Stimulated activated CD8-positive, alpha-beta memory T cell treated with anti-CD3 and anti-CD28 coated beads, Interleukin-15, amount 100 ng/mL, for 48 hours (primary cell): ENCODE measurements around the gene HS3ST2.
A peak's percentile ranks its signal among the peaks of the same experiment; 100 is the strongest.
"Not testable (repeated sequence)": the region's sequence is repeated elsewhere in the genome, so short reads cannot be mapped to it uniquely, and the experiment has no call there.

ENCODE experiments used
- DNase-seq, 2 donors: peaks; one replicate each; pipeline ENCODE4 v3.0.0-alpha.2; 2020; ENCODE audit warnings: low read depth in 2 of 2

HS3ST2 gene

GRCh38 chr16:22932032-22932771 lies 118.2 kb downstream of the HS3ST2 start:
- no peak for DNase-seq

- DNase-seq, result no peak
Measured at GRCh38 chr16:22933173-22933572, 119.2 kb downstream of the HS3ST2 start.

- DNase-seq, result no peak
Measured at GRCh38 chr16:22934786-22935185, 120.8 kb downstream of the HS3ST2 start.

GRCh38 chr16:22937169-22937568 lies 123.2 kb downstream of the HS3ST2 start:
- DNase-seq, result no peak

GRCh38 chr16:22938647-22939046 lies 124.7 kb downstream of the HS3ST2 start:
- no peak for DNase-seq

- DNase-seq, result not testable (repeated sequence)
Measured at GRCh38 chr16:22939744-22940363, 125.9 kb downstream of the HS3ST2 start.

- DNase-seq, result no peak
Measured at GRCh38 chr16:22941970-22942501, 128.1 kb downstream of the HS3ST2 start.

- DNase-seq, result no peak
Measured at GRCh38 chr16:22942811-22943210, 128.8 kb downstream of the HS3ST2 start.

GRCh38 chr16:22945361-22945760 lies 131.4 kb downstream of the HS3ST2 start:
- no peak for DNase-seq

GRCh38 chr16:22946433-22946832 lies 132.5 kb downstream of the HS3ST2 start:
- no peak for DNase-seq

- DNase-seq, result no peak
Measured at GRCh38 chr16:22948058-22948602, 134.2 kb downstream of the HS3ST2 start.

- peak; percentile 30 to 44 for DNase-seq
Measured at GRCh38 chr16:22948603-22949368, 134.8 kb downstream of the HS3ST2 start.

GRCh38 chr16:22955461-22956070 lies 141.6 kb downstream of the HS3ST2 start:
- DNase-seq, result no peak

GRCh38 chr16:22961206-22961605 lies 147.2 kb downstream of the HS3ST2 start:
- DNase-seq, result no peak

- no peak for DNase-seq
Measured at GRCh38 chr16:22962905-22963304, 148.9 kb downstream of the HS3ST2 start.
